LNCaP clone FGC (cell line): ENCODE data around the gene DOCK8.
"Not testable (repeated sequence)": the region's sequence is repeated elsewhere in the genome, so short reads cannot be mapped to it uniquely, and the experiment has no call there.

Source experiments
- DNase-seq: peaks from one replicate; pipeline ENCODE4 v3.0.0-alpha.2; 2011; ENCODE audit warnings: low read depth
- H3K4me3 ChIP-seq: 2 replicates; pipeline ENCODE4 v1.5.1; 2011; ENCODE audit warnings: mild to moderate bottlenecking, low read depth, low read length, control low read depth
- CTCF ChIP-seq: IDR thresholded peaks from 2 replicates; pipeline ENCODE4 v1.5.1; 2012; ENCODE audit warnings: mild to moderate bottlenecking; ENCODE audit not compliant: control insufficient read depth, insufficient read depth; ENCODE audit errors: extremely low read depth

Gene DOCK8

DNA sequence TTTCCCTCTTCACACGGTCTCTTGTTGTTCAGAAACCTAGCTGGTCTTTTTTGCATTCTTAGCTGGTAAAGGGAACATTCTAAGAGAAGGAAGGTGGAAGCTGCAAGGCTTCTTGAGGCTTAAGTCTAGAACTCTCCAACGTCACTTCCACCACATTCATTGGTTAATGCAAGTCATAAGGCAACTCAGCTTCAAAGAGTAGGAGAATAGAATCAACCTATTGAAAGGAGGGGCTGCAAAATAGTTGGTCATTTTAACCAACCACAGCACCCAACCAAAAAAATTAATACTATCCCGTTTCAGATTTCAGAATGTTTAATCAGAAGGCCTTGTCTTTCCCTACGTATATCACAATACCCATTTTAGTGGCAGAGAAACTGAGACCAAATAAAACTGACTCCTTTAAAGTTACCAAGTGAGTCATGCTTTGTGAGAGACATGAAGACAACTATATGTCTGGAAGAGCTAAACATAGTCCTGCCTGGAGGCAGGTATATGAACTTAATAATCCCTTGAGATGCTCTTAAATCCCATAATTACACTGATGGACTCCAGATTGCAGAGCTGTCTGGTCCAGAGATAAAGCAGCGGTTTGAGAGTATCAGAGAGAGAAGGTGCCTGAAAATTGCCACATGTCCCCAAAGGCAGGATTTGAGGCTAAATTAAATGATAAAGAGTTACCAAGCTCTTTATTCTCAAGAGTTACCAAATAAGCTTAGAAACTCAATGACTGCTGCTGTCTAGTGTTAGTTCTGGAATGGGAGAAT, 14.4 kb downstream of the DOCK8 start:
- no peak overlapping the region for H3K4me3 ChIP-seq
- DNase-seq, result no peak
- no peak for TF ChIP-seq CTCF

DNA sequence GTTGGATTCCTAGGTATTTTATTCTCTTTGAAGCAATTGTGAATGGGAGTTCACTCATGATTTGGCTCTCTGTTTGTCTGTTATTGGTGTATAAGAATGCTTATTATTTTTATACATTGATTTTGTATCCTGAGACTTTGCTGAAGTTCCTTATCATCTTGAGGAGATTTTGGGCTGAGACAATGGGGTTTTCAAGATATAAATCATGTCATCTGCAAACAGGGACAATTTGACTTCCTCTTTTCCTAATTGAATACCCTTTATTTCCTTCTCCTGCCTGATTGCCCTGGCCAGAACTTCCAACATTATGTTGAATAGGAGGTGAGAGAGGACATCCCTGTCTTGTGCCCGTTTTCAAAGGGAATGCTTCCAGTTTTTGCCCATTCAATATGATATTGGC, 17.0 kb downstream of the DOCK8 start:
- not testable (repeated sequence) for H3K4me3 ChIP-seq, DNase-seq

DNA sequence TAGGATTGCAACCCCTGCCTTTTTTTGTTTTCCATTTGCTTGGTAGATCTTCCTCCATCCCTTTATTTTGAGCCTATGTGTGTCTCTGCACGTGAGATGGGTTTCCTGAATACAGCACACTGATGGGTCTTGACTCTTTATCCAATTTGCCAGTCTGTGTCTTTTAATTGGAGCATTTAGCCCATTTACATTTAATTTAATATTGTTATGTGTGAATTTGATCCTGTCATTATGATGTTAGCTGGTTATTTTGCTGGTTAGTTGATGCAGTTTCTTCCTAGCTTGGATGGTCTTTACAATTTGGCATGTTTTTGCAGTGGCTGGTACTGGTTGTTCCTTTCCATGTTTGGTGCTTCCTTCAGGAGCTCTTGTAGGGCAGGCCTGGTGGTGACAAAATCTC, 19.0 kb downstream of the DOCK8 start:
- H3K4me3 ChIP-seq, DNase-seq: not testable (repeated sequence)

DNA sequence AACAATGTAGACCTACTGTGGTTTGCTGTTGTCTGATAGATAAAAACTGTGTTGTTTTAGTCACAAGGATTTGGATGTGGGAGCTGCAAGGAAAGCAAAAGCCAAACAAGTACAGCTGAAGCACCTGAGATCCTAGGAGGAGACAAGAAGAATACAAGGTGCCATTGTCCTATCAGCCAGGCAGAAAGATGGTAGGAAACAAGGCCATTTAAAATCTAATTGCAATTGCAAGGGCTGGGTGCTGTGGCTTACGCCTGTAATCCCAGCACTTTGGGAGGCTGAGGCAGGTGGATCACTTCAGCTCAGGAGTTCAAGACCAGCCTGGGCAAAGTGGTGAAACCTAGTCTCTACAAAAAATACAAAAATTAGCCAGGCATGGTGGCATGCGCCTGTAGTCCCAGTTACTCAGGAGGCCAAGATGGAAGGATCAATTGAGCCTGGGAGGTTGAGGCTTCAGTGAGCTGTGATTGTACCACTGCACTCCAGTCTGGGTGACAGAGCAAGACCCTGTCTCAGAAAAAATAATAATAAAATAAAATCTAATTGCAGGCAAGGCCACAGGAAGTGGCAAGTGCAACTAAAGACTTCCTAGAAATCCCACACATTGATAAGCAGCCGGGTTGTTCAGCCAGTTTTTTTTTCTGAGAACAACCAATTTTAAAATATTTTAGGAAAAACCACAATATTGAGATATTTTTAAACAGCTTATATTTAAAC, 22.6 kb downstream of the DOCK8 start:
- DNase-seq, result no peak
- TF ChIP-seq CTCF, result no peak
- no peak overlapping the region for H3K4me3 ChIP-seq

- no peak overlapping the region for H3K4me3 ChIP-seq
- DNase-seq, result no peak
- no peak for TF ChIP-seq CTCF
These were observed 23.2 kb downstream of the DOCK8 start for GRCh38 chr9:237858-238345.

GRCh38 chr9:242461-243080, 27.9 kb downstream of the DOCK8 start:
- H3K4me3 ChIP-seq, result no peak overlapping the region
- DNase-seq, result peak; percentile 34
- TF ChIP-seq CTCF, result no peak

GRCh38 chr9:248278-248961, 33.8 kb downstream of the DOCK8 start:
- TF ChIP-seq CTCF, result no peak
- H3K4me3 ChIP-seq, result no peak overlapping the region
- DNase-seq, result no peak
